DMS 273 treated with DMSO at 0.1 percent for 48 hours (cell line): Measurements from ENCODE around the gene FMOD.

Experiments
- DNase-seq: peaks from one replicate; lab custom pipeline; 2025; lab: John Stamatoyannopoulos, UW

Gene FMOD

DNA sequence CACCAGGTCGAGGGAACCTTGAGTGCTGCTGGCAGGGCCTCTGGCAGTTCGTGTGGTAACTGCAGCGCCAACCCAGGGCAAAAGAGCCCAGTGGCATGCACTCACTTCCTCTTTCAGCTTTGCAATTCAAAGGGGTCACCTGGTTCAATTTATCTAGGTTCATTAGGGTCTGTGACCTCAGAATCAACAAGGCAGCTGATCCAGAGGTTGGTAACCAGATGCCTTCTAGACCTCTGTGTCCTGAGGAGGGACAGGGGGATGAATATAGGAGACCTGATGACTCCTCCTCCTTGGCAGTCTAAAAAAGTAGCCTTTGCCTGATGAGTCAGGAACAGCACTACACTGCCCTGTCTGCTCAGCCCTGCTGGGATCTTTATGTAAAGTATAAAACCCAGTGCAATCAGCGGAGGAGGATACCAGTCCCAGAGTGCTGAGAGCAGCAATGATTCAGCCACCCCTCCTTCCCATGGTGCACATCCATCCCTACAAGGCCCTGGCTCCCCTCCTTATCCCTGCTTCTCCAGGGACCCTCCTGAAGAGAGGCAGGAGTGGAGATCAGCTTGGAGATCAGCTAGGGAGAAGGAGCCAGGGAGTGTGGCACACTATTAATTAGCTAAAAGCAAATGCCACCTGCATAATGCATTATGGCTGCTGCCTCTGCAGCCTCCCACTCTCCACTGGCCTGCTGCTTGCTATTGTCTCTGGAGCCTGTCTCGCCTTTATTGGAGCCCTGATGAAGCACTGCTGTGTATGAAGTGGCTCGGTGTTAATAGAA lies 11.2 kb upstream of the FMOD start:
- DNase-seq, result no peak

DNA sequence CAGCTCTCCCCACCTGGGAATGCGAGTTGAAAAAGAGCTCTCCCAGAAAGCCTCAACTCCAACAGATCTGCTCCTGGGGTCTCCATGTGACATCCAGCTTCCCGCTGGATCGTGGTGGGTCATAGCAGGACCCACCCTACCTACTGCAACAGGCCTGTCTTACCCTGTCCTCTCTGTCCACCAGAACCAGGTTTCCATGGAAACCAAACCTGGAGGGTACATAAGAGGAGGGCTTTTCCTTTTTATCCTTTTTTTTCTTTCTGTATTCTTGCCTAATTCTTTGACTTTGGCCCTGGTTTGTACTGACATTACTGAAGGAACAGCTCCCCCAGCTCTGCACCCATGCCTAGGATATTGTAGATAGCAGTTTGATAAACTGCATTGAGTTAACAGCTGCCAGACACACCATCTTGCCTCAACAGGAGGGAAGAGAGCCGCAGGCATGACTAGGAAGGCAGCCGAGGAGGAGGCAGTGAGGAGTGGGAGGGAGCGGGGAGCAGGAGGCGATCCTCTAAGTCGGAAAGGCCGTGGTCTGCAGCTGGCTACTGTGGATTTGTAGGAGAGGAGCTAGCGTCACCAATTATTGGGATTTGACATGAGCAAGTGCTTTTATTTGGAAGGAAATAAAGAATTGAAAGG lies 9.7 kb upstream of the FMOD start:
- DNase-seq, result peak; percentile 13

DNA sequence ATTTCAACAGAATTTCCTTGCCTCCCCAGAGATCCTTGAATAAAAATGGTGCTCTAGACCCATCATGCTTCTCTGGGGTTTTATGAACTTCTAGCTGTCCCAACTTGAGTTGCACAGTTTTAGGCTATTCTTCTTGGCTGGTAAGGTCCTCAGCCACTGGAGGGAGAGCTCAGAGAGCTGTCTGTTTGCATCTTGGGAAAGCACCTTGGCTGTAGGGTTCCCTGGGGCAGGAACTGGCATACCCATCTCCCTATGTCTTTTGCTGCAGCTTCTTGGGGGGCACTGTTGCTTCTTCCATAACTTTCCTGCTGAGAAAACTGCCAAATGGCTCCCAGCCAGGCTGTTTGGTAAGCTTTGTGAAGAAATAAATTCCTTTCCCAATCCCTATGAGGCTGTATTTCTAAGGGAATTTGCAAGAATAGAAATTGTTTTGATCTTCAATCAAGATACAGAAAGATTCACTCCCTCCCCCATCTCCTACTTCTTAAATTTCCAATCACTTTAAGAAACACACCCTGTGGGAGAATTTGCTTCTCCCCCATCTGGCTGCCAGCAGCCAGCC lies 8.2 kb upstream of the FMOD start:
- DNase-seq, result no peak

DNA sequence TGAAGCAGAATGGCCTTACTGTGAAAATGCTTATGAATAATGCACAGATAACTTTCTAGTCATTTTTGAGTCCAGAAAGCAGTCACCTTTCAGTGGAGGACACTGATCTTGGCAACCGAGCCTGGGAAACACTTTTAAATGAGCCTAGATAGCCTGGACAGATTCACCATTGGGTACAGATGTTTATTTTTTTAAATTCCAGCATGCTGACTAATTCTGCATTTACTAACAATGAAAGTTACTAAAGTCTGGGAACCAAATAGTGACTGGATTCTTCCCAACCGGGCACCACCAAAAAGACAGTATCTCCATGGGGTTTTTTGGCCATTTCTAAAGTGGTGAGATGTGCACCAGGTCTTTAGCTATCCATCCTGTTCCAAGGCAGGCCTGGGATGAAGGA lies 3.3 kb upstream of the FMOD start:
- DNase-seq, result no peak

DNA sequence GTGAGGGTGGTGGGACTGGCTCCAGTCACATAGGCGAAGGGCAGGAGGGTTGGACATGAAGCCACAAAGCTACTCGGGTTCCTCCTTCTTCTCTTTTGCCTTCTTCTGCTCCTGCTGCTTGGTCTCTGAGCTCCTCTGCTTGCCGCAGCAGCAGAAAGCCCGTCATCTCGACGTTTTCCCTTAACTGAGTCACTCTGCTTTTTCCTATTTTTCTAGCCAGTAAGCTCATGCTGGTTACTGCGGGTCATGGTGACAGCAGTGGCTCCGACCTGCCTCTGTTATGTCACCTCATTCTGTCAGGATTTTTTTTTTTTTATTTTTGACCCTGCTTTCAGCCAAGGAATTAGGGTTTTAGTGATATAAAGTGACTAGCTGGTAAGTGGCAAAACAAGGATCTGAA lies 2.6 kb upstream of the FMOD start:
- DNase-seq, result no peak

DNA sequence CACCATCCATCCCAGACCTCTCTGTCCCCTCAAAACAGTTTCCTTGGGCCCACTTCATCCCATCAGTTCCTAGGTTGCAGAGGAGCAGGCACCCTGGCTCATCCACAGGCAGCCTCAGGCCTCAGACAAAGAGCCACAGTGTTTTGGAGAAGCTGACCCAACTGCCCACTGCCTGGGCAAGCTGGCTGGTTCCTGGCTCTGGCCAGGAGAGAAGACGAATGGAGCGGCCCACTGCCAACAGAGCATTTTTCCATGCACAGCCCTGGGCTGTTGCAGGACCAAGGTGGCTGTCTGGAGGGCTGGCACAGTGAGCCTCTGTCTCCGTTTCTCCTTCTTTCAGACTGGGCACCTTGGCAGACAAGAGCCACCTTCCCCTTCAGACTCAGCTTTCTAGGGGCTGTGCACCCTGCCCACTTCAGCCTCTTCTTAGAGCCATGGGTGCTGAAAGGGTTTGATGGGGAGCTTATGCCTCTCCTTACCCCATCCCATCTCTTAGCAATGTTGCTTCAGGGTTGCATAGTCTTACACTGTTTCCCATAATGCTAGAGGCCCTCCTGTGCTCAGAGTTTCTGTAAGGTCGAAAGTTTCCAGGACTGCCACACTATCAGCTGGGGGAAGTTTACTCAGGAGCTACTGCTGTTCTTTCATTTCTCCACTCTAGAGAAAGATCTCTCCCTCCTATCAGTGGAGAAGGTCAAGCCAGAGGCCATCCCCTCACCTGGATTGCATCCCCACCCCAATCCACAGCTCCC lies 973 bp downstream of the FMOD start:
- DNase-seq, result no peak

DNA sequence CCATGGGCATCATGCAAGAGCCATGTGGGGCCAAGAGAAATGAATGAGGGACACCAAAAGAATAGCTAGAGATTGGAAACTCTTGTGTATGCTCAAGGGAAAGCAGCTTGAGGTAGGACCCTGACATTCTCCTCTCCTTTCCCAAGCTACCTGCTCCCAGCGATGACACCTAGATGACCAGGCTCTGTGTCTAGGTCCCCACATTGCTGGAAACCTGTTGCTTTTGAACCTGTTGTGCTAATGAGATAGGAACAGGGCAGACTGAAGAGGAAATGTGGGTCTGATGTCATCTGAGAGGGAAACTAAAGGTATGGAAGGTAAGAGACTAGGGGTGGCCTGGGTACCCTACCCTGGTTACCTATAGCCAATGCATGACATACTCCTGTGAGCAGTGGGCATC lies 1.8 kb downstream of the FMOD start:
- no peak for DNase-seq

DNA sequence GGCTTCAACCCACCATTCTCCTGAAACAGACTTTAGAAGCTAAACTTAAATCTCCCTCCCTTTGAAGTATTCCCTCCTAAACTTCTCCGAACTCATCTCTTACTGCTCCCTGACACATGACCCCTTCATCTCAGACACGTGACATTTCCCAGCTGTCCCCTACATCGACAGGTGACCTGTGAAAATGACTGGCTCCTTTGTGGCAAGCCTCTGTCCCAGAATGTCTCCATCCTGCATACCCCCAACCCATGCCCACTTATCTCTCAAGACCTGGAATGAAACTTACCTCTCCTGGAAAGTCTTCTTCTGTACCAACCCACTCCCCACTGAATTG lies 4.2 kb downstream of the FMOD start:
- no peak for DNase-seq

DNA sequence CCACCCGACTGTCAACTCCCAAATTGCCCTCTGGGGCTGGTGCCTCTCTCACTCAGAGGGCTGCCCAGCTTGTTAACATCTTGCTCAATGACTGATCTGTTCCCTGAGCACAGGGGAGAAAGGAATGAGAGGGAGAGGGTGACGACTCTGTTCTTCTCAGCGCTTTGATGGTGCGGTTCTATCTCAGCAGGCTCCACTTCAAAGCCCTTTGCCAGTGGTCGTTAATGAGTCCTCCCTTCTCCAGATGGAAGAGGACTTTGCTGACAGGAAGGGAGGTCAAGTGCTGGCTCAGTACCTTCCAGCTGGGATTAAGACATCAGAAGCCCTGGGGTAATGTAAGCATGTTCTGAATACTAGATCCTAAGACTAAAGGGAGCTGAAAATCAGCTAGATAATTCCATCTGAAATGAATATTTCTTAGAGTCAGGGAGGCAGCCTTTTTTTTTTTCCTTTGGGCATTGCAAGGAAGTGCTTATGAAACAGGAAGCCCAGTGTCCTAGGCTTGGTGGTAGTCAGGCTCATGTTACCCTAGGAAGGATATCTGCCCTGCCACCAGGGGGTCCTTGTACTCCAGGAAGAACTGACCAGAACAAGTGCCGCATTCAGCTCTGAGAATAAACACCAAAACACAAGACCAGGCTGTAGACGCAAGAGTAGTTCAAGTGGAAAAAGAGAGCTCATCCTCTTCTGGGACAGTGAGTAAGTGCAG lies 4.7 kb downstream of the FMOD start:
- no peak for DNase-seq

DNA sequence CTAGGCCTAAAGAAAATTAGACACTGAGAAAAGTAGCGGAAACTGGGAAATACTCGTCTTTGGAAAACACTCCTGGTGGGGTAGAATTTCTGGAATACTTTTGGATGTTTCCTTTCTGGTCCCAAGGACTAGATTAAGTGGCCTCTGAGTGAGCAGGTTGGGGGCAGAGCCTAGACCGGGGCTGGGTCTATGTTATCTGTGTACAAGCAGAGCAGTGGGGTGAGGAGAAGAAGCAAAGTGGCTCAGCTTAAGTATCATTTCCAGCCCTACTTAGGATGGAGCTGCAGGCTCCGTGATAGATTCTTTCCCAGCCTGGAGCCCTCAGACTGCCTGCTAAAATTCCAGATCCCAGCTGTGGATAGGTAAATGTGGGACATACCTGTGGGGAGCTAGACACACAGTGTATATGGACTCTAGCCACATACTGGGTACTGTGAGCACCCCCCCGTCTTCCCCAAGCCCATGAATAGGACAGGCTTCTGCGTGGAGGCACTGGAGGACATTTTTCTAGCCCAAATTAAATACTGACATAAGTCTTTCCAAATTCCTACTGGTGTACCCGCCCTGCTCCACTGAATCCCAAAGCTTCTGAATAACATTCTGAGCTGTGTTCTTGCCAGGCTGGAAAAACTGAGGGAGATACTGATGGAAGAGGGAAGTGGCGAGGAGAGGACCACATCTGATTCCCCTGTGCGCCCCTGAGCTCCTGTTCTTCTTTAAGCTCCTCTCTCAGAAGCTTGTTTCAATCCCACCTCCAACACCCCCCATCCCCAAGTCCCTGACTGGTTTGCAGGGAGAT lies 6.8 kb downstream of the FMOD start:
- no peak for DNase-seq

DNA sequence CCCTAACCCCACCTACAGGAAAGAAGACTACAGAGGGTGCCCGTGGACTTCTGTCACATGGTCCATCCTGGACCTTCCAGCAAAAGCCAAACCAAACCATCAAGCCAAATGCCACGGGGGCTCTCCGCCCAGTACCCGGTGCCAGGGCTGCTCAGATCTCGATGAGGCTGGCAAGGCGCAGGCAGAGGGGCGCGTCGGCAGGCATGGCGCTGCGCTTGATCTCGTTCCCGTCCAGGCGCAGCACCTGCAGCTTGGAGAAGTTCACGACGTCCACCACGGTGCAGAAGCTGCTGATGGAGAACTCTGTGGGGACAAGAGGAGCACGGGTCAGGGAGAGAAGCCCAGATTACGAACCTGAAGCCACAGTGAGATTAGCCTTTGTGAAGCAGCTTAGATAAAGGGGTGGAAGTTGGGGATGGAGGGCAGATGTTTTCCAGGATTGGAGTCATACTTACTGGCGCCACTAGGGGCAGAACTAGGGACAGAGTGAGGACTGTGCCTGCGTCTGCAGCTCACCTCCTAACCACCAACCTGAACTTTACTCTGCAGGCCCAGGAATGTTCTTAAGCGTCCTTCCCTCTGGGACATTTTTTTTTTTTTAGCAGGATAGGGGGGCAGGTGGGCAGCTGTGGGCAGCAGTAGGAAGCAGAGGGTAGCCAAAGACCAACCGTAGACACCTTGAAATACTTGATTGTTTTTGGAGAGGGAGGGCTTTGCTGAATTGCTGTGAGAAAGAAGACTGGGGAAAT lies 8.6 kb downstream of the FMOD start:
- peak; percentile 55 for DNase-seq

DNA sequence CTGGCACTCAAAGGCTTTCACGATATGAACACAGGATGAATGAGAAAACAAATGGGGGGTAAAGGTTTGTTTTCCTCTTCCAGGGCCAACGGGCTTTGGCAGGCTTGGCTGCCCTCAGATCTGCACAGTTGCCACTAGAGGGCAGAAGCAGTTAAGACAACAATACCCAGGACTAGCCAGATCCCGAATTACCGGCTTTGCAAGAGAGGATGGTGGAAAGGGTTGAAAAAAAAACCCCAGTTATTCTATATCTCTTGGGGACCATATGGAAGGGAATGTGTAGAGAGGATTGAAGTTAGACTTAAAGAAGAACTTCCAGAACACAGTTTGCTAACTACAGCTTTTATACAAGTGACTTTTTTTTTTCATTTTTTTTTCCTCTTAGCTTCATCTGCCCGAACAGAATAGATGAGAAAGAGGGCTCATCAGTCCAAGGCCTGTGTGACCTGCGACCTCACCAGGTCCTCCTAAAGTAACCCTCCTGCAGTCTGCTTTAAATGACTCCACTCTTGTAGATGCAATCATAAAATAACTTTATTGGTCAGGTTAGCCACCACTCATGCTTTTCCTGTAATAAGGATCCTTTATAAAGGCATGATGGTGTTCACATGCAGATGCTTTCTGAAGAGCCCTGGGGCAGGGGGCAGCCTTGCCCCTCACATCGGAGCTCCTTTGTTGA lies 10.7 kb downstream of the FMOD start:
- peak; percentile 82 for DNase-seq

DNA sequence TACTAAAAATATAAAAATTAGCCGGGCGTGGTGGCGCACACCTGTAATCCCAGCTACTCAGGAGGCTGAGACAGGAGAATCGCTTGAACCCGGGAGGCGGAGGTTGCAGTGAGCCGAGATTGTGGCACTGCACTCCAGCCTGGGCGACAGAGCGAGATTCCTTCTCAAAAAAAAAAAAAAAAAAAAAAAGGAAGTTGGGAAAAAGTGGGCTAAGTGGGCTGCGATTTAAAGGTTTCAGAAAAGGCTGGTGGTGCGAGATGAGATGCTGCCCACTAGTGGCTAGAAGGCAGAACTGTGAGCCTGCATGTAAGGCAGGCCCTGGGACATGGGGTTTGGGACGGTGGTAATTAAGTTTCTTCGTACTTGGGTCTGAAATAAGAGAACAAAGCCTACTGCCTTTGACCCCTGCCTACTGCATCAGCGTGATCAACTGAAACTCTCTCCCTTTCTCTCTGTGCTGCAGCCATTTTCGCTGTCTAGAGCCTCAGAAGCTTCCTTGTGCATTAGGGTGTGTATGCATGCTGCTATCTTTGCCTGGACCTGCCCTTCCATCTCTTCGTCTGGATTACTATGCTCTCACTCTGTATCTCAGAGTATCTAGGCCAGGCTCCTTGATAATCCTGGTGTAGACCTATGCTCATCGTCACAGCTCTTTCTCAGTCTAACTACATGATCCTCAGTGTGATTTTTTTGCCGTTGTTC lies 12.4 kb downstream of the FMOD start:
- peak; percentile 49 for DNase-seq

DNA sequence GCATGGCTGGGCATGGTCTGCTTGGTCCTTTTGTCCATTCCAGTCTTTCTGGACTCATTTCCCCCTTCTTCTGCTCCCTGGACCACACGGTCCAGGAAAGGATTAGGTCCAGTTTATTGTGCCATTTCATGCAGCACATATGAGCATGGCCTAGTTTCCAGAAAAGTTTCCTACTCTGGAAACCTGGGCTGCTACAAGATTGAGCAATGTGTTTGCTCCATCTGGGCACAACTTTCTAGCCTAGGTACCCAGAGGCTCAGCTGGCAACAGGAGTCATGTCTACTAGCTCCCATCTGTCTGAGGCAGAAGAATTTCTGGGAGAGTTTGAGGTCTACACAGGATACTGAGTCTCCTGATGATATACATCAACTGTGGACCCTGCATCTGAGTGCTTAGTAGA lies 14.8 kb downstream of the FMOD start:
- DNase-seq, result peak; percentile 37

DNA sequence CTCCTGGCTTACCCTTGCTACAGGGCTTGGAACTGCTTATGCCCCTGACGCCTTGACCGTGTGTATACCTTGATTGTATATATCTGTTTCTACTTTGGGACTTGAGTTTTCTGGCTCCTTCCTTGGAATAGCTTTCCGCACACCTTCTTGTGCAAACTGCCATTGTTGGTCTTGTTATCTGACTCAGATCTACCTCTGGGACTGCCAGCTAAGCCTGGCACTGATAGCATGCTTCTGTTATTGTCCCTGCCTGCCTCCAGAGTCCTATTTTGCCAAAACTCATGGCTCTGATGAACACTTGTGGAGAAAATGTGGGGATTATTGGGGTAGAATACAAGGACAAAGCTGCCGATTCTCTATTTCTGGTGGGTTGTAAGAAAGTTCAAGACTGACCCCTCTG lies 15.4 kb downstream of the FMOD start:
- no peak for DNase-seq

DNA sequence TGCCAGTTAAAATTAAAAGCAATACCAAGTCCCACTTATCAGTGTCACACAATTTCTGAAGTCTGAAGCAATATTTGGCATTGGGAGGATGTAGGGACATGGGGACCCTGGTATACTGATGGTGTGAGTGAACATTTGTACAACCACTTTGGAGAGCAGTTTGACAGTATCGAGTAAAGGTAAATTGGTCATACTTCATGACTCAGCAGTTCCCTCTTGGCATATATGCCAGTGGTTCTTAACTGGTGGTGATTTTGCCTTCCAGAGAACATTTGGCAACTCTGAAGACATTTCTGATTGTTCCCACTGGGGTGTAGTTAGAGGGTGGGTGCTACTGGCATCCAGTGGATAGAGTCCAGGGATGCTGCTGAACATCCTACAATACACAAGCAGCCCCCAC lies 19.7 kb downstream of the FMOD start:
- no peak for DNase-seq

DNA sequence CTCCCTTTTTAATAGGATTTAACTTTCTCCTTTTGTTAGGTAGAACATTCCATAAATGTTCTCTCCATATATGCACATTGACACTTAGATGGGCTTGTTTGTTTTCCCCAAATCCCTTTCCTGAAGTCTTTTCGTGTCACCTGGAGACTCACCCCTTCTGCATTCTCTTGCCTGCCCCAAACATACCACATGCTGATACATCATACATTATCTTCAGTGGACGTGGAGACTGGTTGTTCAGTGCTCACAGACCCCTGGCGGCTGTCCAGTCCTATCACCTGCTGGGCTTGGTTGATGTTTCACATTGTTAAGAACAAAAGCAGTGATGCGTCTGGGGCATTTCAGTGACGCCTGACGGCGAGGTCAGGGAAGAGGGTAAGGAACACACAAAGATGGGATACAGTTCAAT lies 22.2 kb downstream of the FMOD start:
- DNase-seq, result no peak

DNA sequence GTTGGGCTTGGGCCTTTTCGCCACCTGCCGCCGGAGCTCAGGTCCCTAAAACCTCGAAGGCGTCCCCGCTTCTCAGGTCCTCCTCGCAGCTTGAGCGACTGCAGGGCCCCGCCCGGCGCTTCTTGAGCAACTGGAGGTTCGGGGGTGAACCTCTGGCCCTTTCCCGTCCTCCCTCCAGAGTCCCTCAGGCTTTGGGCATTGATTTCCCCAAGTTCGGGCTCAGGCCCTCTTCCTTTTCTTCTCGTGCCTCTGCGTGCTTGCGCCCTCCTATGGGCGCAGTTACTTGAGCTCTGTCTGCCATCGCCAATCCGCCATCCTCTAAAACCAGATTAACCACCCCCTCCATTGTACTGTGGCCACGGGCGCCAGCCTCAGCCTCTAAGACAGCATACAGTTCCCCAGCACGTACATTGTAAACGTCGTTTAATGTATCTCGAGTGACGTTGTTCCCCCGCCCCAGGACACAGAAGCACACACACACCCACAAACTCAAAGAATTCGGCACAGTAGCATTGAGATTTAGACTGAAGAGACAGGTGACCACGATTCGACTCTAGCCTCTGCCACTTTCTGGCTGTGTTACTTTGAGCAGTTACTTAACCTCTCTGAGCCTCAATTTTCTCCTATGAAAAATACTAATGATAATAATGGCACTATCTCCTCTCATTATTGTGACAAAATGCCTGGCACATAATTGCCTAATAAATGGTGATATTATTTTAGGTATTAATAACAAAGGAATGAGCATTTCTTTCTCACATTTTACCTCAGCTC lies 23.1 kb downstream of the FMOD start:
- DNase-seq, result peak; percentile 72
